Endothelial cell (in vitro differentiated cells): ENCODE data around the gene RAP1GAP. TPM values are rescaled to one million over a fixed set of nuclear protein-coding genes. Genes with fewer than 3 reads are reported as not detected.

Experiments
- DNase-seq: peaks from one replicate; pipeline ENCODE4 v3.0.0; 2021; ENCODE audit warnings: low spot score
- H3K27ac Mint-ChIP-seq: one replicate; pipeline ENCODE4 v1.8.0; 2021; ENCODE audit warnings: mixed read lengths, inconsistent platforms; ENCODE audit not compliant: unreplicated experiment
- H3K27me3 Mint-ChIP-seq: one replicate; pipeline ENCODE4 v1.8.0; 2021; ENCODE audit warnings: mild to moderate bottlenecking, moderate library complexity, mixed read lengths, inconsistent platforms; ENCODE audit not compliant: unreplicated experiment
- H3K36me3 Mint-ChIP-seq: one replicate; pipeline ENCODE4 v1.8.0; 2021; ENCODE audit warnings: mild to moderate bottlenecking, low read depth, mixed read lengths, inconsistent platforms; ENCODE audit not compliant: unreplicated experiment
- H3K4me1 Mint-ChIP-seq: one replicate; pipeline ENCODE4 v1.8.0; 2021; ENCODE audit warnings: mild to moderate bottlenecking, mixed read lengths, inconsistent platforms; ENCODE audit not compliant: unreplicated experiment
- H3K4me3 Mint-ChIP-seq: one replicate; pipeline ENCODE4 v1.8.0; 2021; ENCODE audit warnings: mild to moderate bottlenecking, mixed read lengths, inconsistent platforms; ENCODE audit not compliant: unreplicated experiment
- H3K9me3 Mint-ChIP-seq: one replicate; pipeline ENCODE4 v1.8.0; 2021; ENCODE audit warnings: mixed read lengths, inconsistent platforms; ENCODE audit not compliant: unreplicated experiment
- CTCF ChIP-seq: fragments of 200-600 bp; sonication (generic); IDR thresholded peaks from one replicate; pipeline ENCODE4 v1.5.0; 2021; ENCODE audit warnings: antibody characterized with exemption; ENCODE audit not compliant: unreplicated experiment
- total RNA-seq: library from RNA; stranded (reverse); fragmentation: NEBNext Ultra II Directional; extraction: Animal tissue kit (Norgen Biotek cat#: 25700); gene quantifications from one replicate; pipeline ENCODE4 v1.2.1, GENCODE V29; 2021; ENCODE audit not compliant: unreplicated experiment

RAP1GAP gene
- total RNA-seq, 1 donor from 2014 or later, result 0.56 TPM

DNA sequence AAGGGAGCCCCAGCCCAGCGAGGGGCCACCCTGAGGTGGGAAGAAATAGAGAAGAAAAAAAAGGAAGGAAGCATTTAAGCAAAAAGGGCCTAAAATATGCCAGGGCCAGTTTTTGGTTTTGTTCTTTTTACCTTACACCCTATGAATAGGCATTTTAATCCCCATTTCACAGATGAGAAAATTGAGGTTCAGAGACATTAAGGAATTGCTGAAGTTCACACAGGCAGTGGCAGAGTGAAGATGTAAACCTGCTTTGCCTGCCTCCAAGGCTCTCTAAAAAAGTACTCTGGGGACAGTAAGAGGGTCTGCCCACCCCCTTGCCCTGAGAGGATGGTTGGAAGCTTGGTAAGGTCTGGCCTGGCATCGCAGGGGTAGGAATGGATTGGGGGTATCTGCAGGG is 19.8 kb downstream of the RAP1GAP start:
- Mint-ChIP-seq H3K4me1 (peaks cover 3% of the 10 kb centered on the region), H3K36me3 (no peaks in the 10 kb centered on the region), H3K27ac (no peak overlapping the region), H3K4me3 (no peak overlapping the region), H3K9me3 (no peaks in the 10 kb centered on the region), H3K27me3 (peaks cover 15% of the 10 kb centered on the region)
- TF ChIP-seq CTCF, result no peak
- DNase-seq, result no peak

GRCh38 chr1:21648791-21649190 is 20.4 kb downstream of the RAP1GAP start:
- Mint-ChIP-seq H3K27me3 (peaks cover 15% of the 10 kb centered on the region), H3K4me3 (no peak overlapping the region), H3K36me3 (no peaks in the 10 kb centered on the region), H3K9me3 (no peaks in the 10 kb centered on the region), H3K4me1 (peaks cover 3% of the 10 kb centered on the region), H3K27ac (no peak overlapping the region)
- TF ChIP-seq CTCF, result no peak
- no peak for DNase-seq

GRCh38 chr1:21648352-21648730 is 20.8 kb downstream of the RAP1GAP start:
- Mint-ChIP-seq H3K4me3 (no peak overlapping the region), H3K4me1 (peaks cover 3% of the 10 kb centered on the region), H3K36me3 (no peaks in the 10 kb centered on the region), H3K27me3 (peaks cover 15% of the 10 kb centered on the region), H3K27ac (no peak overlapping the region), H3K9me3 (no peaks in the 10 kb centered on the region)
- TF ChIP-seq CTCF, result no peak
- no peak for DNase-seq

DNA sequence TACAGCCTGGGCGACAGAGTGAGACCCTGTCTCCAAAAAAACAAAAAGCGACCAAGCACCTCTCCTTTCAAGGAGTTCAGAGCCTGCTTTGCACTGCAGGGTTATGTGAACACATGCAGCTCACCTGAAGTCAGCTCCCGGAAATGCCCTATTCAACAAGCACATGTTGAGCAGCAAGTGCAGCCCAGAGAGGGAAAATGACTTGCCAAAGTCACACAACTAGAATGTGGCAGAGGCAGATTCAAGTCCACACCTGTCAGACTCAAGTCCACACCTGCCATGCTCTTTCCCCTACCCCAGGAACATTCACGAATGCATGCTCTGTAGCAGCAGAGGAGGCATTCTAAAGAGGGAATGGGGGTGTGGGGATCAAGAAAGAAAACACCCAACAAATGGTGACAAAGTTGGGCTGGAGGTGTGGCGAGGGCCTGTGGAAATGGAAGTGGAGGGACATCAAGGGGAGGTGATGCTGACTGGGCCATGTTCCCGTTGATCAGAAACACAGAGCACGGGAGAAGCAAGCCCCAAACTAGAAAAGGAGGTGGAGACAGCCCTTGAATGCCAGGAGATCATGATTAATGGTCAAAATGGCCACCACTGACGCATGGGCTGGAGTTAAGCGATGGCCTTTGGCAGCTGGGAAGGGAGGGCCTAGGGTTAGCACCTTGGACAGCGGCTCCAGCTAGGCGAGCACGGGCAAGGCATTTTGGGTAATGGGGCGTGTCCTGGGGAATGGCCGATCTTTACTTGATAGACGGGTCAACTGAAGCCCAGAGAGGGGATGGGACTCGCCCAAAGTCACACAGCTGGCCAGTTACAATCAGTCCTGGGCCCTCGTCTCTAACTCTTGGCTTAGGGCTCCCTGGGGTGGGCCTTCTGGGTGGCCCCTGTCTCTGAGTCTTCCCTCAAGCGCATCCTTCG is 21.5 kb downstream of the RAP1GAP start:
- H3K4me3 Mint-ChIP-seq, result no peak overlapping the region
- no peaks in the 10 kb centered on the region for H3K9me3 Mint-ChIP-seq
- H3K4me1 Mint-ChIP-seq, result peaks cover 3% of the 10 kb centered on the region

More for the DNA sequence above, 21.5 kb downstream of the RAP1GAP start:
- DNase-seq, result peak; percentile 83
- no peak for TF ChIP-seq CTCF
- Mint-ChIP-seq H3K27me3 (peaks cover 15% of the 10 kb centered on the region), H3K27ac (no peak overlapping the region), H3K36me3 (peaks cover 2% of the 10 kb centered on the region)
